GM12872 (cell line): ENCODE data around the gene OBI1.

Source experiments
- CTCF ChIP-seq: IDR thresholded peaks from 3 replicates; pipeline ENCODE4 v1.5.1; 2011; ENCODE audit warnings: low read depth, mild to moderate bottlenecking, low read length, moderate library complexity; ENCODE audit not compliant: insufficient read depth

Gene OBI1

GRCh38 chr13:78638216-78638615 is 20.7 kb downstream of the OBI1 start:
- TF ChIP-seq CTCF = no peak

- TF ChIP-seq CTCF = no peak
Measured at GRCh38 chr13:78636495-78636894, 22.5 kb downstream of the OBI1 start.

DNA sequence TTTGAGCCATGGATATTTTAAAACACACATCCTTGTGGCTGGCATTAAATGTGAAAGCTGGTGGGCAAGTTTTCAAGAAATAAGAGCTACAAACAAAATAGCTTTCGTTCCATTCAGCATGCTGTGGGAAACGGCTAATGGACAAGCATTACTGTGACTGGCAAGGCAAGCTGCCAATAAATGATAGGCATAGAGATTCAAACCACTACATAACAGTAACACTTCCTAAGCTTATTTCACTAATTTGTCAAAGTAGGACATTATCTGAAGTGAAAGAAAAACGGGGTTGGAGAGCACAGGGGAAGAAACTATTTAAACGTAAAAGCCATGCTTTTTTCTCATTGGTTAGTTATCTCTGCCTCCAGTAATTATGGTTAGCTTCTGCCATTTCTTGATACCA is 26.0 kb downstream of the OBI1 start:
- no peak for TF ChIP-seq CTCF

DNA sequence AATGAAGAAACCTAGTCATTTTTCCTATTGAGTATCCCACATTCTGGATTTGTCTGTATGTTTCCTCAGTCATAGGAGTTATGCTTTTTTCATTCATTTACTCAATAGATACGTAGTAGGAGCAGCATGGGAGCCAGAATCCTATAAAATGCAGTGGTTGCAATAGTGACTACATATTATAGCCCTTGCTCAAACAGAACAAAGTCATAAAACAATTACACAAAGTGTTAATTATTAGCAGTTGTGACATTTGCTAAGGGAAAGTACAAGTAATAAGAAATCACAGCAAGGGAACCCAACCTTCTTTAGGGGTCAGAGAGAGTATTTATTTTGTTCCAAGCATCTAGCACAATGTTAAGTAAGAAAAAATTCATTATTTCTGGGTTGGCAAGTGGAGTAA is 27.9 kb downstream of the OBI1 start:
- TF ChIP-seq CTCF = no peak

- TF ChIP-seq CTCF = no peak
Measured at GRCh38 chr13:78630511-78630910, 28.4 kb downstream of the OBI1 start.

- TF ChIP-seq CTCF = no peak
Measured at GRCh38 chr13:78625384-78625783, 33.6 kb downstream of the OBI1 start.

- TF ChIP-seq CTCF = no peak
Measured at GRCh38 chr13:78623132-78623531, 35.8 kb downstream of the OBI1 start.

GRCh38 chr13:78620936-78621470 is 38.0 kb downstream of the OBI1 start:
- TF ChIP-seq CTCF = no peak
